ENCODE results near the gene RIN1.
"Not testable (repeated sequence)": the region's sequence is repeated elsewhere in the genome, so short reads cannot be mapped to it uniquely, and the experiment has no call there.

The RIN1 gene, protein sequence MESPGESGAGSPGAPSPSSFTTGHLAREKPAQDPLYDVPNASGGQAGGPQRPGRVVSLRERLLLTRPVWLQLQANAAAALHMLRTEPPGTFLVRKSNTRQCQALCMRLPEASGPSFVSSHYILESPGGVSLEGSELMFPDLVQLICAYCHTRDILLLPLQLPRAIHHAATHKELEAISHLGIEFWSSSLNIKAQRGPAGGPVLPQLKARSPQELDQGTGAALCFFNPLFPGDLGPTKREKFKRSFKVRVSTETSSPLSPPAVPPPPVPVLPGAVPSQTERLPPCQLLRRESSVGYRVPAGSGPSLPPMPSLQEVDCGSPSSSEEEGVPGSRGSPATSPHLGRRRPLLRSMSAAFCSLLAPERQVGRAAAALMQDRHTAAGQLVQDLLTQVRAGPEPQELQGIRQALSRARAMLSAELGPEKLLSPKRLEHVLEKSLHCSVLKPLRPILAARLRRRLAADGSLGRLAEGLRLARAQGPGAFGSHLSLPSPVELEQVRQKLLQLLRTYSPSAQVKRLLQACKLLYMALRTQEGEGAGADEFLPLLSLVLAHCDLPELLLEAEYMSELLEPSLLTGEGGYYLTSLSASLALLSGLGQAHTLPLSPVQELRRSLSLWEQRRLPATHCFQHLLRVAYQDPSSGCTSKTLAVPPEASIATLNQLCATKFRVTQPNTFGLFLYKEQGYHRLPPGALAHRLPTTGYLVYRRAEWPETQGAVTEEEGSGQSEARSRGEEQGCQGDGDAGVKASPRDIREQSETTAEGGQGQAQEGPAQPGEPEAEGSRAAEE

DNA sequence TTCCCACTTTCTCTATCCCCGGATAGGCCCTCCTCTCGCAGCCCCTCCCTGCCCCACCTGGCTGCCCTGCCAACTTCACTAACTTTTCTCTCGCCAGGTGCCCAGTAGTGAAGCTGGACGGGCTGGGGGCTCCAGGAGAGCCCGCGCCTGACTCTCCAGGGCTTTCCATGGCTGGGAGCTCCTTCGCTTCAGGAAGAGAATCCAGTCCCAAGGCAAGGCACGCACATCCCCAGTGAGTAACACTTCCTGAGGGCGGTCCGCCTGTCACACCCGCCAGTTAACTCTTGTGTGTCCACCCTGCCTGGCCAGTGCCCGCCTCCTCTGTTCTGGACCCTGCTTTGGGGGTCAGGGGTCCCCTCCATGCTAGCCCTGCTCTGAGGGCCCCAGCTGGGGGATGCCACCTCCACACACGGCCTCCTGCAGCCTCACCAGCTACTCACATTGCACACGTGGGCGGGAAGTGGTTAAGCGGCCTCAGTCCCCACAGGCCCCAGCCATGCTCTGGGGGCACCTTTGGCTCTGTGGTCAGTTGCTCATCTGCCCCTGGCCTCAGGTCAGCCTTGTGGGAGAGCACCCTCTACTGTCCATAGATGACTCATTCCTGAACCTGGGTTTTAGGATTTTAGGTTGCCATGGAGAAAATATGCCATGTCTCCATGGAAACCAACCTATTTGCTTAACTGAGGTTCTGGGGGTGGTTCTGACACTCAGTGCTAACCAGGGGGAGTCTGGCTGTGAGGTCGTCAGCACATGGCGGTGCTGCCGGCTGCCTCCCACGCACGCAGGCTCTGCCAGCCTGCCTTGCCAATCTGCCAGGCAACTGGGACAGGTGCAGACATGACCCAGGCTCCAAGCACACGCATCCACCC lies at the start of gene RIN1:
RIN1 (minus strand) TSS at position 201 of the 869 bp plus-strand sequence; CDS start at position 169, 32 bp downstream.
- peak; percentile 44 to 58 for DNase-seq

- not testable (repeated sequence) for DNase-seq
Measured at GRCh38 chr11:66384316-66384715, 48.1 kb upstream of the RIN1 start.

GRCh38 chr11:66380264-66380663 lies 44.0 kb upstream of the RIN1 start:
- not testable (repeated sequence) for DNase-seq

- not testable (repeated sequence) for DNase-seq
Measured at GRCh38 chr11:66373690-66374287, 37.6 kb upstream of the RIN1 start.

DNA sequence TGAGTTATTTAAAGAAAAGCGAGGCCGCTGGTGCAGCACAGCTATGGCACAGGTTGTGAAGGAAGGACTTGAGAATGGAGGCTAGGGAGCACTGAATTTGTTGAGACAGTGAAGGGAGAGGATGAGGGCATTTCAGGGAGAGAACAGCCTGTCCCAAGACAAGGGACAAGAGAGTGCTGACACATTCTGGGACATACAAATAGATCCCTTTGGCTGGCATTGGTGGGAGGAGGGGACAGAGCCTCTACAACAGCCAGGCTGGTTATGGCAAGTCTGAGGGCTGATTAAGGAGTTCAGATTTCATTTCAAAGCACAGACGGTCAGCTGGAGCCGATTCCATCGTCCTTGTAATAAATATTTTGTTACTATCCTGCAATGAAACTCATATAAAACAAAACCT lies 37.0 kb upstream of the RIN1 start:
- no peak for DNase-seq

GRCh38 chr11:66371627-66372415 lies 35.6 kb upstream of the RIN1 start, which contains the start of gene SLC29A2:
TSS of gene SLC29A2 (minus strand) at chr11:66371760. CDS start at chr11:66371591, 169 bp downstream.
- peak; percentile 65 to 69 for DNase-seq

DNA sequence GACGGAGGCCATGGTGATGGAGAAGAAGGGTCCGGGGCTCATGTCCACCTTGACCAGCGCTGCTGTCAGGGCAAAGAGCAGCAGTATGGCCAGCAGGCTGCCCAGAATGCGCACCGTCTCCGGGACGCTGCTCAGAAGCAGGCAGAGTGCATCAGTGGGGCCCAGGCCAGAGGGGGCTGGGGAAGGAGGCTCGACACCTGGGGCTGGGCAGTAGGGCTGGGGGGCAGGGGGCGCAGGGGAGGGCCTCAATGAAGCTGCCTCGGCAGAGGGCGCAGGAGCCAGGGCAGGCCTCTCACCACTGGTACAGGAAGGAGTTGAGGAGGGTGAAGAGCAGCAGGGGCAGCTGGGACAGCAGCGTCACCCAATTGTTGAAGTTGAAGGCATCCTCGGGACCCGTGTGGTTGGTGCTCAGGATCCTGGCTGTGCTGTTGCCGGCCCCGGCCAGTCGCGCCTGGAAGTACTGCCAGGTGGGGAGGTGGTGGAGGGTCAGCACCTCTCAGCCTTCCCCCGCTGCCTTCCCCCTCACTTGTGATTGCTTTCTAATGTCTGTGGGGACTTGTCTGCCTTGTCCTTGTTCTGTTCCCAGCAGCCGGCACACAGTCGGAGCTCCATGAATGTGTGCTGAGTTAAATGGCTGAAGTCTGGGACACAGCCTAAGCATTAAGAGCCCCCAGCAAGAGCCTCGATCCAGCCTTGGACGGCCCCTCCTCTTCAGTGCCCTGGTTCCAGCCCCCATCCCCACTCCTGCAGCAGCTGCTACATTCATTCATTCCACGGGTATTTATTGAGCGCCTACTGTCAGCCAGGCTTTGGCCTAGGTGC lies 33.0 kb upstream of the RIN1 start:
- no peak for DNase-seq

- DNase-seq = no peak
Measured at GRCh38 chr11:66368484-66368883, 32.2 kb upstream of the RIN1 start.

DNA sequence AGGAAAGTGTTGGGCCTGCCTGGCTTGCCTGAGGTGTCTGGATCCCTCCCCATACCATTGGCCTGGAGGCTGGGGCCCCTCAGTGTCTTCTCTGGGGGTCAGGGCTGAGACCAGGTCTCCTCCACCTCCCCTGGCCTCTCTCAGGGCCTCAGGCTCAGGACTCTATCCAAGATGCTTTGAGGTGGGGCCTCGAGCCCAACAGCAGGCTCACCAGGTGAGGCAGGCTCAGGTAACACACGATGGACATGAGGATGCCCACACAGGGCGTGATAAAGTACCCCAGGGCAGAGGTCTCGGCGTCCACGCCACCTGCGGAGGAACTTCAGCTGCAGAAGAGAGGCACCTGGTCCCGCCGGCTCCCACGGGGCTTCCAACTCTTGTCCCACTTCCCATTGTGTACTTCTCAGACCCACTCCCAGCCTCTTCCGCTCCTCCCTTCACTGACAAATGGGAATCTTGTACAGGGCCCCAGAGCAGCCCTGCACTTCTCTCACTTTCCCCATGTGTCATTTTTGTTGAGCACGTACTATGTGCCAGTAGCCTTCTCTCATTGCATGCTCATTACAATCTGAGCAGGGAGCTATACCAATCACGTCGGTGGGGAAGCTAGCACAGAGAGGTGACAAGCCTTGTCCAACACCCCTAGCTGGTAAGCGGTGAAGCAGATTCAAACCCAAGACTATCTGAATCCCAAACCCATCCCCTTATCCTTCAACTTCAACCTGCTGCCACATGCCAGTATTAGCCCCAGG lies 31.5 kb upstream of the RIN1 start:
- no peak for DNase-seq

GRCh38 chr11:66366844-66367477 lies 30.7 kb upstream of the RIN1 start:
- no peak for DNase-seq

DNA sequence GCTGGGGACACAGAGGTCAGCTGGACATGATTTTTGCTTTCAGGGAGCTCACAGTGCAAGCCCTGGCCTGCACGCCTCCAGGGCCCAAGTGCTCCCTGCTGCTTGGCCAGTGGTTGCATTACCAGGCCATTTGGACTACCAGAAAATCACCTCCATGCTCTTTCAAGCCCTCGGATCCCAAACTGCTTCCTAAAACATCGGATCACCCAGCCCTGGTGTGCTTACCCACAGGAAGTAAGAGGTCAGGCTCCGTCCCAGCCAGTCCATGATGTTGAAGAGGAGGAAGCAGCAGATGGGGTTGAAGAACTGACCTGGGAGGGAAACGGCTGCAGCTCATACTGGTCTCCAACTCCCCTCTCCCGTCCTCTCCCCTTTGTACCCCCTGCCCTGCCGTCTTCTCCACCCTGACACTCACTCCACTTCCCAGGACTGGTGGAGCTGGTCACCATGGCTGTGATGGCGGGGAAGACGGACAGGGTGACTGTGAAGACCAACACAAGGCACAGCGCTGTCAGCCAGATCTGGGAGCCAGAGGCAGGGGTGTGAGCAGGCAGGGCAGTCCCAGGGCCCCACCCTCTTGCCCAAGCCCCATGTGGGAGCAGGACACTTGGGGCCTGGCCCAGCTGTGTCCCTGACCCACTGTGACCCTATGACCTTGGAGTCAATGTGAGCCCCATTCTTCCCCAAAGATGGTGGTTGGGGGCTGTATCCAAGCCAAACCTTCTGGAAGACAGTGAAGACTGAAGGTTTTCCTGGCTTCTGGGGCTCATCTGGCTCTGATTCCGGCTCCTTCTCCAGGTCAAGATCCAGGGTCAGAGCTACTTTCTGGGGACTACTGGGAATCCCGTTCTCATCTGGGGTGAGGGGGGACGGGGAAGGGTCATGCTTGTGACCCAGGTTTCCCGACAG lies 29.7 kb upstream of the RIN1 start:
- DNase-seq = no peak

DNA sequence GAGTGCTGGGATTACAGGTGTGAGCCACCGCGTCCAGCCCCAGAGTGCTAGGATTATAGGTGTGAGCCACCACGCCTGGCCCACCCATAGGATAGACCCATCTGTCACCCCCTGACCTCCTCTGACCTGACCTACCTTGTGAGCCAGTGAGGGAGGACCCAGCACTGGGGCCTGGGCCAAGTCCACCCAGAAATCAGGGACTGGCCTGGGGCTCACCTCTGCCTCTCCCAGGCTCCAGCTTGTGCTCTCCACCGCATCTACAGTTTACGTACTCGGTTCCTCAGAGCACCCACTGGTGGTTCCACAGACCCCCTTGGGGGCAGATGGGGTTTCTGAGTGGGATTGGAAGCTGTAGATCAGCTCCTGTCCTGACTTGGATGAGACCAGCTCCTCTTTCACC lies 28.9 kb upstream of the RIN1 start:
- no peak for DNase-seq

DNA sequence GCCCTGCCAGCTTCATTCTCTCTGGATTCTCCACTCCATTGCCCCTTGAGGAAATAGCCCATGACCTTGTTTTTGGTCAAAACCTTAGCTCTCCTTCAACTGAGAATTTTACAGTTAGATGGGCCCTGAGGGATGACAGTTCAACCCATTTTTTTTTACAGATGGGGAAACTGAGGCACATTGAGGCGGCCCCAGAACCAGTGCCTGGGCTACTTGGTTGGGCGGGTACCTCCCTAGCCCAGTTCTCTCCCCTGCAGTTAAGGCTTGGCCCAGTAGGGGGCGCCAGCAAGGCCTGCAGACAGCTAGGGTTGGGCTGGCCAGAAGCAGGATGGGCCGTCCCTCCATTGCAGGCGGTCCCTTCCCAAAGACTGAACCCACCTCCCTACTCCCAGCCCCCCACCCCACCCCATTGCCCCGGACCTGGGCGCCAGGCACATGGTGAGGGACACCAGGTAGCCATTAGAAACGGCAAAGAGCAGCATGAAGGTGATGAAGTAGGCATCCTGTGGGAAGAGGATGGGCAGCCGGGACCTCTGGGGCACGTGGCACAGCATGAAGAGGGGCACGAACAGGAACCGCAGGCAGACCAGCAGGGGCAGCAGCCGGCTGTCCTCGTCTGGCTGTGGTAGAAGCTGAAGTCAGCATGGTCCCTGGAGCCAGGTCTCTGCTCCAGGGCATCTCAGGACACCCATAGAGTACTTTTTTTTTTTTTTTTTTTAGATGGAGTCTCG lies 27.7 kb upstream of the RIN1 start:
- peak; percentile 31 to 34 for DNase-seq

DNA sequence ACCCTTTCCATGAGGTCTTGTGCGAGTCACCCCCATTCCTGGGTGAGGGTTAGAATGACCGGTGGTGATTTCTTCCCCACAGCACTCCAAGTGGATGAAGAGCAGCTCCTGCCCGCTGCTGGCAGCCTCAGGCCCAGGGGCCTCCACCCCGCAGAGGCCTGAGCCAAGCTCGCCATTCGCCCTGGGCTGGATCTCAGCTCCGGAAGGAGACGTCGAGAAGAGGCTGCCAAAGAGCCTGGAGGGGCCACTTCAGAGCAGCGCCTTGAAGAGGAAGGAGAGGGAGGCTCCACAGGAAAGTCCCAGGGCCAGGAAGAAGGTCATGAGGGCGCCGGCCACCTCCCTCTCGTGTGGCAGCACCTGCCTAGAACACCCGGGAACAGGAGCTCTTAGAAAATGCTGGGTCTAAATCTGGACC lies 27.0 kb upstream of the RIN1 start:
- DNase-seq = no peak

DNA sequence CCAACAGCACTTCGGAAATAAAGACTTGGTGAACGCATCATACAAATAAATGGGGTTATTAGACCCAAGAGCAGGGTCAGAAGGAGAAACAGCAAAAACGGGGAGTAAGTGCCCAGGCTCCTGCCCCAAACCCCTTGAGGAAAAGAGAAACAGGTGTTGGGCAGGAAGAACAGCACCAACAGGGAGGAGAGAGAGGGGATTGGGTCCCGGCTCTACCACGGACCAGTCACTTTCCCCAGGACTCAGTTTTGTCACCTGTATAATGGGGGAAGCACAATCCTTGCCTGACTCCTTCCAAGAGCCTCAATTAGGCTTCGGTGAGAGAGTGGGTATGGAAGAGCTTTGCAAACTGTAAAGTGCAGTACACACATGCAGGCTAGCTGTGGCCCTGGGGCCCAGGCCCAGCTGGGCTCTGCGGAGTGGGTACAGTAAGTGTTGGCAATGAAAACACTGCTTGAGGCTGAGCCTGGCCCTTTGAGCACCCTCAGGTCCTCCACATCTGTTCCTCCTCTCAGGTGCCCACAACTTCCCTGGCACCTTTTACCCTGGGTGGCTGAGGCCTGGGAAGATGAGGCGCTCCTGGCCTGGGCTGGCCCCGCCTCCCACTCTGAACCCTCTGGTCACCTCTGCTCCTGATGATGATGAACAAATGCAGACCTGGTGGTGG lies 26.4 kb upstream of the RIN1 start:
- no peak for DNase-seq

- no peak for DNase-seq
Measured at GRCh38 chr11:66361502-66361941, 25.3 kb upstream of the RIN1 start.
